Gastrocnemius medialis (tissue), 4 donors: ENCODE measurements around the gene CAMTA1. TPM values are rescaled to one million over a fixed set of nuclear protein-coding genes. Genes with fewer than 3 reads are reported as not detected.
A peak's percentile ranks its signal among the peaks of the same experiment; 100 is the strongest.

Experiments used
- ATAC-seq, 2 donors: fragments of 150-250 bp; one replicate each; pipeline ENCODE4 v1.9.1; 2016
- DNase-seq, 2 donors: peaks; one replicate each; pipeline ENCODE4 v3.0.0-alpha.2; 2019
- H3K27ac ChIP-seq, 4 donors: fragments of 200-600 bp; sonication (generic); 1 replicate in 1 of 4; 2 replicates in 3 of 4; pipeline ENCODE4 v1.5.1; 2016 to 2018; ENCODE audit warnings: mild to moderate bottlenecking in 2 of 4, moderate library complexity in 1 of 4
- H3K27me3 ChIP-seq, 3 donors: fragments of 200-600 bp; sonication (generic) in 2 of 3; 1 replicate in 1 of 3; 2 replicates in 2 of 3; pipeline versions ENCODE4 v1.5.1 to v1.6.0; 2016 to 2019; ENCODE audit warnings: mild to moderate bottlenecking in 1 of 3, moderate library complexity in 1 of 3
- H3K36me3 ChIP-seq, 2 donors: fragments of 200-600 bp; sonication (generic) in 1 of 2; one replicate each; pipeline ENCODE4 v1.5.1; 2017 to 2018
- H3K4me1 ChIP-seq, 2 donors: fragments of 200-600 bp; sonication (generic) in 1 of 2; one replicate each; pipeline ENCODE4 v1.5.1; 2016 to 2017; ENCODE audit warnings: mild to moderate bottlenecking in 2 of 2
- H3K4me3 ChIP-seq, 4 donors: fragments of 200-600 bp; sonication (generic) in 3 of 4; 1 replicate in 1 of 4; 2 replicates in 3 of 4; pipeline ENCODE4 v1.5.1; 2016 to 2019; ENCODE audit warnings: mild to moderate bottlenecking in 2 of 4
- H3K9me3 ChIP-seq, 3 donors: fragments of 200-600 bp; sonication (generic) in 2 of 3; 1 replicate in 1 of 3; 2 replicates in 2 of 3; pipeline ENCODE4 v1.5.1; 2016 to 2019
- POLR2A ChIP-seq, 2 donors: fragments of 450-650 bp; IDR thresholded peaks; one replicate each; pipeline ENCODE4 v1.6.1; 2017; ENCODE audit warnings: antibody characterized with exemption in 2 of 2, mild to moderate bottlenecking in 2 of 2, moderate library complexity in 2 of 2
- in situ Hi-C, 4 donors: fragments of 200-750 bp; cut with MboI; loops; one replicate each; pipeline versions ENCODE4 v1.15.0 to v1.8.0; 2017; ENCODE audit warnings: low sequenced_read_pairs in 4 of 4
- intact Hi-C: fragments of 100-400 bp; cut with DNase I; formaldehyde crosslinking; loops from one replicate; pipeline ENCODE4 v1.15.1; 2023; ENCODE audit warnings: low total_unique reads
- total RNA-seq, 4 donors: library from RNA; depleted of rRNA; stranded (reverse); fragments of >200 nt; gene quantifications; one replicate each; pipeline versions ENCODE4 v1.1.0 to v1.2.3, GENCODE V29; 2016
- TF ChIP-seq, protein P1 (sequence below), 5 experiments: fragments of 450-650 bp in 3 of 5; fragments of 200-600 bp in 2 of 5; sonication (generic) in 2 of 5; IDR thresholded peaks in 4 of 5; conservative IDR thresholded peaks in 1 of 5; 1 replicate in 4 of 5; 2 replicates in 1 of 5; pipeline ENCODE4 v1.5.1; 2016 to 2019; ENCODE audit warnings: antibody characterized with exemption in 5 of 5, mild to moderate bottlenecking in 3 of 5, moderate library complexity in 3 of 5

CAMTA1 gene
- total RNA-seq, 4 donors from 2014 or later, result 60.5 to 113 (median 70.4) TPM

DNA sequence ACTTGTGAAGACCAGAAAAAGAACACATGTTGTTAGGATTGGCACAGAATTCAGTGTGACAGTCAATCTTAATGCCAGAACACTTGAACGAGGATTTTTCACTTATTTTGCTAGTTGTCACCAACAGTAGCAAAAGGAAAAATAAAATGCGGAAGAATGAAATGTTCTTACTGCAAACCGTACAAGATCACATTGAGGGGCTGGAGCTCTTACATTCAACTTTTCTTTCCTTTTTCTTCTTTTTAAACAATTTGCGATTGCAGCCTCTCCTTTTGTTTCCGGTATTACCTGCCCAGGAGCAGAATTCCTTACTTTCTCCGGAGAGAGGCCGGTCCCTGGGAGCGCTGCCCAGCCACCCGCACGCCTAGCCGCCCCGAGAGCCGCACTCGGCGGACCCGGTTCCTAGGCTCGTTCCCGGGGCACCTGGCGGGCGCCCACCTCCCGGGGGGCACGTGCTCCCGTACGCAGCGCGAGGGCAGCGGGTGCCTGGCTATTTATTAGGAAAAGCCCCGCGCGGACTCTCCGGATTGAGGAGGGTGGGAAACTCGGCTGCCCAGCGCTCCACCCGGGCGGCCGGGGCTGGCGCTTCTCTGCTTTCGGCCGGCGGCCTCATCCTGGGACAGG lies 1.2 kb upstream of the CAMTA1 start:
- TF ChIP-seq POLR2A (IDR thresholded peaks at IDR 0.05), result peak in 1 of 2 donors; percentile 90
- TF ChIP-seq, protein P1, sequence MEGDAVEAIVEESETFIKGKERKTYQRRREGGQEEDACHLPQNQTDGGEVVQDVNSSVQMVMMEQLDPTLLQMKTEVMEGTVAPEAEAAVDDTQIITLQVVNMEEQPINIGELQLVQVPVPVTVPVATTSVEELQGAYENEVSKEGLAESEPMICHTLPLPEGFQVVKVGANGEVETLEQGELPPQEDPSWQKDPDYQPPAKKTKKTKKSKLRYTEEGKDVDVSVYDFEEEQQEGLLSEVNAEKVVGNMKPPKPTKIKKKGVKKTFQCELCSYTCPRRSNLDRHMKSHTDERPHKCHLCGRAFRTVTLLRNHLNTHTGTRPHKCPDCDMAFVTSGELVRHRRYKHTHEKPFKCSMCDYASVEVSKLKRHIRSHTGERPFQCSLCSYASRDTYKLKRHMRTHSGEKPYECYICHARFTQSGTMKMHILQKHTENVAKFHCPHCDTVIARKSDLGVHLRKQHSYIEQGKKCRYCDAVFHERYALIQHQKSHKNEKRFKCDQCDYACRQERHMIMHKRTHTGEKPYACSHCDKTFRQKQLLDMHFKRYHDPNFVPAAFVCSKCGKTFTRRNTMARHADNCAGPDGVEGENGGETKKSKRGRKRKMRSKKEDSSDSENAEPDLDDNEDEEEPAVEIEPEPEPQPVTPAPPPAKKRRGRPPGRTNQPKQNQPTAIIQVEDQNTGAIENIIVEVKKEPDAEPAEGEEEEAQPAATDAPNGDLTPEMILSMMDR (IDR thresholded peaks at IDR 0.05 in 4 of 5, conservative IDR thresholded peaks at IDR 0.05 in 1 of 5), result no peak
- in situ Hi-C loops, result no loop called here
- ATAC-seq, result peak; percentile 4 to 14

DNA sequence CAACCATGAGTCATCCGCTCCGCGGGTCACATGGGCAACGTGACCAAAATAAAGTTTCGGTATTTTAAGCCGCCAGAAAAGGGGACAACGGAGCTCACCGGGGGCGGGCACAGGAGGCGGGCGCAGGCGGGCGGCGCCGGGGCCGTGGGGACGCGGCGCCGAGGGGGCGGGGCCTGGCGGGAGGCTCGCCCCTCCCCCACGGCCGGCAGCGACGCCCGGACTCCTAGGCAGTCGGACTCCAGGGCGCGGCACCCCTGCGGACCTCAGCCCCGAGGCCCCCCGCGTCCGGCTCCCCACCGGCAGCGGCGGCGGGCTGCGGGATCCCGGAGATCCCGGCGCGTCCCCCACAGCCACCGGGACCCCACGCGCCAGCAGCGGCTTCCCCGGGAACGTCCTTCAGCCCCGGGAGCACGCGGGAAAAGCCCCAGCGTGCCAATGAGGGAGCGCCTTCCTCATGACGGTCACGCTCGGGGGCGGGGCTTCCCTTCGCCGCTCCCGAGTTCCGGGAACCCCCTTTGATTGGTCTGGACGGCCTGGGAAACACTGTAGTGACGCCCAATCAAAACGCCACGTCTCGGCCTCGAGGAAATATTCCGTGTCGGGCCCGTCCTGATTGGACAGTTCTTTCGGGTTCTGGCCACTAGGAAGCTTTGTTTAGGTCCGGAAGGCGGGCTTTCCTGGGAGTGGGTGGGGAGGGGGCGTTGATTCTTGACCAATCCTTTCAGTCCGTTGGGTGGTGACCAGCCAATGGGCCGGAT lies 515 bp upstream of the CAMTA1 start:
- in situ Hi-C loops, result no loop called here
- TF ChIP-seq POLR2A (IDR thresholded peaks at IDR 0.05), result peak; percentile 95
- TF ChIP-seq, protein P1 (IDR thresholded peaks at IDR 0.05 in 4 of 5, conservative IDR thresholded peaks at IDR 0.05 in 1 of 5), result peak in 1 of 5 experiments; percentile 20
- Histone ChIP-seq H3K4me3 (peak overlapping the region; percentile 88 to 97 (median 94)), H3K4me1 (peaks cover 27 to 32% of the 10 kb centered on the region in 2 donors), H3K9me3 (no peaks in the 10 kb centered on the region), H3K36me3 (no peaks in the 10 kb centered on the region), H3K27ac (peak overlapping the region; percentile 98 to 100 (median 98)), H3K27me3 (no peaks in the 10 kb centered on the region)
- intact Hi-C loops, result loop anchor here (2.0 to 5.0 kb wide), 2 partner anchors 84 to 182 kb away; partner anchors contain the start of genes DNAJC11 and KLHL21
- DNase-seq (peak; percentile 100), ATAC-seq (peak; percentile 88 to 89)

More for the DNA sequence above, 1.2 kb upstream of the CAMTA1 start:
- Histone ChIP-seq H3K4me3 (peak overlapping the region; percentile 88 to 97 (median 94)), H3K36me3 (no peaks in the 10 kb centered on the region), H3K27me3 (no peaks in the 10 kb centered on the region), H3K4me1 (peaks cover 24 to 27% of the 10 kb centered on the region in 2 donors), H3K27ac (peak overlapping the region; percentile 98 to 100 (median 98)), H3K9me3 (no peaks in the 10 kb centered on the region)
- intact Hi-C loops, result loop anchor here (1.0 to 5.0 kb wide), 3 partner anchors 40 to 182 kb away; partner anchors contain the start of genes DNAJC11 and KLHL21
- DNase-seq, result no peak

DNA sequence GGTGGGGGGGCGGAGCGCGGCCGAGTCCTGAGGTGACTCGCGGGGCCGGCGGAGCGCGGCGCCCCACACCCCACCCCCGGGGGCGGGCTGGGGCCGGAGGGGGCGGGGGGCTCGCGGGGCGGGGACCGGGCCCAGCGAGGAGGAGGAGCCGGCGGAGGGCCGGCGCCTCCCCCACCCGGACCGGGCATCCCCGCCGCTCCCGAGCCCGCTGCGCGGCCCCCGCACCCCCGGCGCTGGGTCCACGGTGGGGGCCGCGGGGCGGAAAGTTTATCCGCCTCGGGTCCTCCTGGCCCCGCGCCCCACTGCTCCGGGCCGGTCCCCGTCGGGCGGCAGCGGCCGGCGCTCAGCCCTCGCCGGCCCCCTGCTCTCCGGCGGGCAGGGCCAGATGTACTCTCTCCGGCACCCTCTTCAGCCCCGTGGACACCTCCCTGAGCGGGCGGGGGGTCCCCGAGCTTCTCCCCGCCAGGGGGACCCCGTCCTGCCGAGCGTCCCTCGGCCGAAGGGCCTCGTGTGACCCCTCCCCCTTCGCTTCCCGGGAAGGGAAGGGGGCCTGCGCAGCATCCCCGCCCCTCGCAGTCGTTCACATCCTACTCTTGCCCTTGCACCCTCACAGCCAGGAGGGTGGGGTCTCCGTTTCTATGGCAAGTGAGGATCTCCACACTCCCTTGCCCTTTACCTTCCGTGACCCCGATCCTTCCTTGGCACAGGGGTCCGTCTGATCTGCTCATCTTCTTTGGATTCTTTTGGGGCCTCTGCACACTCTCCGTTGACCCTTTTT lies 663 bp downstream of the CAMTA1 start:
- peaks cover 34 to 38% of the 10 kb centered on the region in 2 donors for H3K4me1 ChIP-seq
- ATAC-seq (no peak), DNase-seq (peak; percentile 16 to 23)
- no peaks in the 10 kb centered on the region for H3K27me3 ChIP-seq
- no peaks in the 10 kb centered on the region for H3K36me3 ChIP-seq
- TF ChIP-seq POLR2A (IDR thresholded peaks at IDR 0.05), result no peak
- TF ChIP-seq, protein P1 (IDR thresholded peaks at IDR 0.05 in 4 of 5, conservative IDR thresholded peaks at IDR 0.05 in 1 of 5), result peak in 3 of 5 experiments; percentile 16 to 38 (median 22)
- peak overlapping the region; percentile 81 to 90 (median 84) for H3K27ac ChIP-seq
- intact Hi-C loops (loop anchor here (2.0 kb wide), 1 partner anchor 85 kb away; the partner anchor contains the start of gene DNAJC11), in situ Hi-C loops (no loop called here)
- H3K4me3 ChIP-seq, result peak overlapping the region; percentile 66 to 86 (median 68)
- H3K9me3 ChIP-seq, result no peaks in the 10 kb centered on the region

DNA sequence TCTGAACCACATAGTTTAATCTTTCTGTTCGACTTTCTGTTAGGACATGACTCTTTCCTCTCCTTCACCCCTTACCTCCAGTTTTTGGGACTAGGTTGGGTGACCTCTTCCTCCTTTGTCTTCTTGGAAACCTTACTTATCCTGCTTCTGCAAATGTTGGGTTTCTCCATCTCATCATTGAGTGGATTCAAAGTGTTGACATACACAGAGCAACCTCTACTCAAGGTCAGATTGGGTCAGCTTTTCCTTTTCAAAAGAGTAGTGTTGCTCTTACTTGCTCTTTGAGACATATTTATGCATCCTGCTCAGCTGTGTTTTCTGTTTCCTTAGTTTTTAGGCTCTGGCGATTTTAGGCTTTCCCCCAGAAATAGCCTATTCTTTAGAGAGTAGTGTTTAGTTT lies 3.7 kb downstream of the CAMTA1 start:
- no peaks in the 10 kb centered on the region for H3K9me3 ChIP-seq
- H3K27ac ChIP-seq, result peak overlapping the region in 1 of 4 donors; percentile 7
- H3K36me3 ChIP-seq, result no peaks in the 10 kb centered on the region
- TF ChIP-seq, protein P1 (IDR thresholded peaks at IDR 0.05 in 4 of 5, conservative IDR thresholded peaks at IDR 0.05 in 1 of 5), result no peak
- TF ChIP-seq POLR2A (IDR thresholded peaks at IDR 0.05), result no peak
- intact Hi-C loops (no loop called here), in situ Hi-C loops (no loop called here)
- H3K27me3 ChIP-seq, result no peaks in the 10 kb centered on the region
- DNase-seq (no peak), ATAC-seq (no peak)
- H3K4me3 ChIP-seq, result no peak overlapping the region
- peaks cover 29 to 44% of the 10 kb centered on the region in 2 donors for H3K4me1 ChIP-seq
